K562 (cell line): ENCODE measurements around the gene BSX. TPM values are rescaled to one million over a fixed set of nuclear protein-coding genes. Genes with fewer than 3 reads are reported as not detected.

ENCODE experiments used
- ATAC-seq: fragments of 200-7000 bp; cut with Tn5 transposase; 3 replicates; pipeline ENCODE4 v1.9.1; 2020; ENCODE audit warnings: moderate library complexity
- BruUV-seq: library from RNA; stranded (reverse); fragments of 400-500 nt; replicated peaks from 2 replicates; lab custom pipeline; 2021; lab: Mats Ljungman, UMichigan
- CTCF ChIA-PET: fragments of 300-600 bp; formaldehyde crosslinking; extraction: SDS; loops from one replicate; lab custom pipeline; 2021; ENCODE audit warnings: low intra/inter-chr PET ratio; lab: Yijun Ruan, JAX
- POLR2A ChIA-PET: fragments of 300-600, 350-650 bp; sonication (Branson Sonifier 250); formaldehyde crosslinking; extraction: SDS; loops from one replicate; lab custom pipeline; 2021; ENCODE audit warnings: antibody characterized with exemption, inconsistent platforms; lab: Yijun Ruan, JAX
- DNase-seq, 4 experiments: peaks; one replicate each; pipeline versions ENCODE4 v3.0.0 to v3.0.0-alpha.2; 2011 to 2018; ENCODE audit warnings: low spot score in 3 of 4, mixed read lengths in 3 of 4; ENCODE audit errors: extremely low read depth in 1 of 4
- FAIRE-seq: peaks from 2 replicates; lab custom pipeline; 2011; peaks lifted over from hg19 to GRCh38; lab: Jason Lieb, UNC
- H2AFZ ChIP-seq: 2 replicates; pipeline ENCODE4 v1.6.0; 2011; ENCODE audit warnings: low read depth, low read length, control low read depth, inconsistent platforms
- H3K27ac ChIP-seq: fragments of 200-600 bp; 3 replicates; pipeline ENCODE4 v1.8.0; 2011; ENCODE audit warnings: low read depth, mild to moderate bottlenecking, control low read depth, inconsistent platforms, low read length, moderate library complexity, mixed read lengths; ENCODE audit errors: extremely low read depth
- H3K27me3 ChIP-seq, 2 experiments: fragments of 300-600 bp in 1 of 2; 2 replicates in 1 of 2; 3 replicates in 1 of 2; pipeline versions ENCODE4 v1.6.0 to v1.8.0; 2011; ENCODE audit warnings: inconsistent platforms in 2 of 2, low read length in 2 of 2, mild to moderate bottlenecking in 1 of 2, mixed read lengths in 1 of 2, moderate library complexity in 1 of 2; ENCODE audit not compliant: control insufficient read depth in 2 of 2, insufficient read depth in 2 of 2
- H3K36me3 ChIP-seq: fragments of 300-600 bp; 3 replicates; pipeline ENCODE4 v1.8.0; 2011; ENCODE audit warnings: mild to moderate bottlenecking, low read length, inconsistent platforms; ENCODE audit not compliant: control insufficient read depth, insufficient read depth
- H3K4me1 ChIP-seq, 2 experiments: fragments of 200-600 bp in 1 of 2; replicated peaks in 1 of 2; 2 replicates in 1 of 2; 3 replicates in 1 of 2; pipeline versions ENCODE4 v1.5.1 to v1.8.0; 2011; ENCODE audit warnings: inconsistent platforms in 2 of 2, low read length in 2 of 2, mild to moderate bottlenecking in 1 of 2, mixed read lengths in 1 of 2, moderate library complexity in 1 of 2; ENCODE audit not compliant: control insufficient read depth in 2 of 2, insufficient read depth in 2 of 2
- H3K4me2 ChIP-seq: 2 replicates; pipeline ENCODE4 v1.6.1; 2011; ENCODE audit warnings: low read length, control low read depth, inconsistent platforms, mixed read lengths; ENCODE audit not compliant: insufficient read depth
- H3K4me3 ChIP-seq: fragments of 200-600 bp; sonication (generic), shearing (Covaris generic); 2 replicates; pipeline ENCODE4 v1.5.1; 2016; ENCODE audit warnings: control low read depth, inconsistent platforms
- H3K79me2 ChIP-seq: fragments of 200-600 bp; 3 replicates; pipeline ENCODE4 v1.8.0; 2011; ENCODE audit warnings: low read length, inconsistent platforms; ENCODE audit not compliant: control insufficient read depth, insufficient read depth
- H3K9ac ChIP-seq, 2 experiments: 2 replicates each; pipeline versions ENCODE4 v1.6.0 to v1.6.1; 2011; ENCODE audit warnings: low read depth in 2 of 2, low read length in 2 of 2, control low read depth in 1 of 2, inconsistent platforms in 1 of 2, mild to moderate bottlenecking in 1 of 2, mixed read lengths in 1 of 2; ENCODE audit not compliant: insufficient read depth in 1 of 2
- H3K9me1 ChIP-seq: one replicate; pipeline ENCODE4 v1.6.0; 2011; ENCODE audit warnings: inconsistent platforms, mild to moderate bottlenecking, low read length, moderate library complexity; ENCODE audit not compliant: control insufficient read depth, insufficient read depth
- H3K9me3 ChIP-seq: replicated peaks from 2 replicates; pipeline ENCODE4 v1.5.1; 2011; ENCODE audit warnings: low read depth, low read length, inconsistent platforms; ENCODE audit not compliant: control insufficient read depth, insufficient read depth
- H4K20me1 ChIP-seq: replicated peaks from 2 replicates; pipeline ENCODE4 v1.6.1; 2011; ENCODE audit warnings: low read length, inconsistent platforms, mixed read lengths; ENCODE audit not compliant: control insufficient read depth, insufficient read depth
- BRF2 ChIP-seq: IDR thresholded peaks from 3 replicates; pipeline ENCODE4 v1.6.1; 2011; ENCODE audit warnings: borderline replicate concordance, mild to moderate bottlenecking; ENCODE audit not compliant: insufficient read length, insufficient read depth
- CBX3 ChIP-seq, 2 experiments: IDR thresholded peaks; 1 replicate in 1 of 2; 2 replicates in 1 of 2; pipeline ENCODE4 v1.6.1; 2012; ENCODE audit warnings: inconsistent platforms in 2 of 2, low read length in 2 of 2, borderline replicate concordance in 1 of 2, control low read depth in 1 of 2
- CGGBP1 ChIP-seq: fragments of 250-450 bp; sonication (Bioruptor Pico); IDR thresholded peaks from 2 replicates; pipeline ENCODE4 v1.9.0; 2021; ENCODE audit warnings: mild to moderate bottlenecking
- EHMT2 ChIP-seq: fragments of 450-650 bp; IDR thresholded peaks from 2 replicates; pipeline ENCODE4 v1.6.1; 2018; ENCODE audit warnings: antibody characterized with exemption
- ELK3 ChIP-seq: fragments of 450-650 bp; formaldehyde crosslinking; IDR thresholded peaks from 2 replicates; pipeline ENCODE4 v1.4.0; 2020; ENCODE audit warnings: mild to moderate bottlenecking
- GATAD2B ChIP-seq: fragments of 450-650 bp; IDR thresholded peaks from 2 replicates; pipeline ENCODE4 v1.6.1; 2017; ENCODE audit warnings: mild to moderate bottlenecking, borderline replicate concordance
- HMGN3 ChIP-seq: IDR thresholded peaks from 2 replicates; pipeline ENCODE4 v1.6.1; 2011; ENCODE audit warnings: borderline replicate concordance, low read depth, mild to moderate bottlenecking, mixed read lengths, low read length; ENCODE audit not compliant: insufficient read length; ENCODE audit errors: extremely low read depth
- KLF16 ChIP-seq: IDR thresholded peaks from 2 replicates; pipeline ENCODE4 v1.6.1; 2016; ENCODE audit warnings: antibody characterized with exemption
- MAFF ChIP-seq: IDR thresholded peaks from 2 replicates; pipeline ENCODE4 v1.6.1; 2012; ENCODE audit warnings: low read length, improper control_type of control experiment
- MCM5 ChIP-seq: fragments of 450-650 bp; IDR thresholded peaks from 2 replicates; pipeline ENCODE4 v1.6.1; 2016; ENCODE audit warnings: low read depth
- POU5F1 ChIP-seq: fragments of 150-350 bp; IDR thresholded peaks from 2 replicates; pipeline ENCODE4 v1.6.1; 2014; ENCODE audit warnings: borderline replicate concordance, low read length, low read depth, mild to moderate bottlenecking; ENCODE audit not compliant: partially characterized antibody
- RFX1 ChIP-seq: fragments of 450-650 bp; IDR thresholded peaks from 2 replicates; pipeline ENCODE4 v1.6.1; 2016; ENCODE audit warnings: mild to moderate bottlenecking, moderate library complexity
- RHOXF2B ChIP-seq: fragments of 250-450 bp; sonication (Bioruptor Pico); conservative IDR thresholded peaks from 2 replicates; pipeline ENCODE4 v1.5.1; 2021
- SMAD1 ChIP-seq: fragments of 150-350 bp; IDR thresholded peaks from 2 replicates; pipeline ENCODE4 v1.6.1; 2014; ENCODE audit warnings: low read length, low read depth; ENCODE audit not compliant: partially characterized antibody
- SMAD3 ChIP-seq: fragments of 450-650 bp; formaldehyde crosslinking; conservative IDR thresholded peaks from 2 replicates; pipeline ENCODE4 v1.4.0; 2020; ENCODE audit warnings: mild to moderate bottlenecking
- U2AF1 ChIP-seq: fragments of 200-400 bp; formaldehyde crosslinking; optimal IDR thresholded peaks from 2 replicates; pipeline ENCODE3; 2017; ENCODE audit warnings: mild to moderate bottlenecking, low read depth, low read length, moderate library complexity
- ZFP1 ChIP-seq: fragments of 450-650 bp; formaldehyde crosslinking; IDR thresholded peaks from 2 replicates; pipeline ENCODE4 v1.4.0; 2020; ENCODE audit warnings: mild to moderate bottlenecking, mixed read lengths
- ZNF639 ChIP-seq, 2 experiments: fragments of 200-800 bp in 1 of 2; sonication (Bioruptor generic) in 1 of 2; sonication (generic) in 1 of 2; formaldehyde crosslinking in 1 of 2; IDR thresholded peaks in 1 of 2; conservative IDR thresholded peaks in 1 of 2; 2 replicates each; pipeline versions ENCODE4 v1.5.0 to v1.6.1; 2016 to 2020; ENCODE audit warnings: missing compliant biosample characterization in 1 of 2, missing genetic modification characterization in 1 of 2, missing genetic modification reagents in 1 of 2
- WGBS: fragments of 100-300 bp; shearing (Covaris generic); methylation state at CpG from one replicate; pipeline ENCODE4 v1.1.6; 2016; ENCODE audit warnings: low coverage, mixed read lengths; ENCODE audit not compliant: insufficient coverage; ENCODE audit errors: missing lambda C conversion rate; 5-methylcytosine and 5-hydroxymethylcytosine counted together
- in situ Hi-C: fragments of 300-500 bp; cut with MboI; formaldehyde crosslinking; loops from 4 replicates; pipeline ENCODE4 v1.15.0; 2018; ENCODE audit warnings: inconsistent platforms, mixed read lengths
- intact Hi-C: fragments of 100-400 bp; cut with micrococcal nuclease; formaldehyde crosslinking; loops from 2 replicates; pipeline ENCODE4 v1.14.2; 2022
- polyA plus RNA-seq, 8 experiments: library from polyadenylated mRNA; depleted of rRNA in 4 of 8; stranded (reverse) in 5 of 8; unstranded in 3 of 8; fragments of >200 nt; fragmentation: Nextera tagmentation in 2 of 8; fragmentation: Illumina TruSeq in 1 of 8; extraction: Ambion mirVana in 2 of 8; extraction: Trizol in 1 of 8; gene quantifications; 2 replicates each; pipeline versions ENCODE4 v1.2.1 to v1.2.3, GENCODE V29; 2011 to 2014; ENCODE audit warnings: inconsistent platforms in 1 of 8, missing spikeins in 1 of 8
- total RNA-seq, 7 experiments: library from RNA; depleted of rRNA in 6 of 7; stranded (reverse); fragments of >200 nt in 6 of 7; fragmentation: Illumina TruSeq in 2 of 7; extraction: Trizol in 2 of 7; gene quantifications; 2 replicates each; pipeline versions ENCODE4 v1.2.1 to v1.2.3, GENCODE V29; 2011 to 2021; ENCODE audit warnings: low replicate concordance in 1 of 7

BSX gene
- total and polyA plus RNA-seq, 9 of the 15 experiments (the other 6 are each of a cell fraction or from before 2014, with no cell fraction given): not detected

GRCh38 chr11:122979815-122980595, 1.6 kb downstream of the BSX start:
- H3K79me2 ChIP-seq: no peaks in the 10 kb centered on the region
- no peak overlapping the region for H3K4me2 ChIP-seq
- H3K27me3 ChIP-seq: peaks cover 21 to 62% of the 10 kb centered on the region in 2 experiments
- no peak overlapping the region for H3K9ac ChIP-seq
- H3K9me1 ChIP-seq: no peaks in the 10 kb centered on the region
- DNase-seq: no peak
- H3K27ac ChIP-seq: no peak overlapping the region
- peaks cover 0 to 13% of the 10 kb centered on the region in 2 experiments; a peak in 1 of 5 replicates for H3K4me1 ChIP-seq
- no peak for FAIRE-seq
- BruUV-seq: no TSS peak
- intact Hi-C loops (no loop called here), in situ Hi-C loops (no loop called here)
- H2AFZ ChIP-seq: no peak overlapping the region
- ATAC-seq: no peak
- no peaks in the 10 kb centered on the region for H3K9me3 ChIP-seq
- H4K20me1 ChIP-seq: peaks cover 6% of the 10 kb centered on the region; the same call in 1 of the 2 replicates
- no peaks in the 10 kb centered on the region for H3K36me3 ChIP-seq
- ChIA-PET CTCF (no interaction called here), POLR2A (no interaction called here)
- no peak overlapping the region for H3K4me3 ChIP-seq
- 2% methylated on average over 27 of the region's 27 CpGs for WGBS
- TF ChIP-seq CGGBP1 (CRISPR knock-in tag): no peak
- TF ChIP-seq ELK3 (CRISPR knock-in tag): no peak
- TF ChIP-seq RFX1: no peak
- no peak for TF ChIP-seq ZNF639 (CRISPR knock-in tag; conservative IDR thresholded peaks at IDR 0.05 in 1 of 2, IDR thresholded peaks at IDR 0.05 in 1 of 2)
- TF ChIP-seq GATAD2B: no peak
- no peak for TF ChIP-seq EHMT2
- no peak for TF ChIP-seq MAFF
- no peak for TF ChIP-seq SMAD1
- TF ChIP-seq MCM5: no peak
- TF ChIP-seq SMAD3 (CRISPR knock-in tag): no peak
- no peak for TF ChIP-seq CBX3 (IDR thresholded peaks at IDR 0.05; ENCODE audit: borderline replicate concordance in 1 of 2, low read length in 2 of 2)
- TF ChIP-seq ZFP1 (CRISPR knock-in tag): no peak
- no peak for TF ChIP-seq BRF2
- no peak for TF ChIP-seq KLF16
- TF ChIP-seq HMGN3: no peak
- TF ChIP-seq POU5F1: no peak
- no peak for TF ChIP-seq U2AF1
- TF ChIP-seq RHOXF2B: no peak
